SK-N-SH treated with all-trans-retinoic acid at 6 μM for 48 hours (cell line): ENCODE data around the gene EHD2.

ENCODE experiments used
- ARNTL ChIP-seq: fragments of 450-650 bp; formaldehyde crosslinking; IDR thresholded peaks from 2 replicates; pipeline ENCODE4 v1.5.0; 2020; ENCODE audit warnings: low read depth, mild to moderate bottlenecking, moderate library complexity, borderline replicate concordance
- RARB ChIP-seq: fragments of 250-450 bp; sonication (Bioruptor Pico); IDR thresholded peaks from 2 replicates; pipeline ENCODE4 v1.8.0; 2021; ENCODE audit warnings: mild to moderate bottlenecking, moderate library complexity
- TF ChIP-seq, protein P1 (sequence below): fragments of 250-450 bp; sonication (Bioruptor Pico); IDR thresholded peaks from 2 replicates; pipeline ENCODE4 v1.5.0; 2020; ENCODE audit warnings: mild to moderate bottlenecking, moderate library complexity
- TF ChIP-seq, protein P2 (sequence below): fragments of 250-450 bp; sonication (Bioruptor Pico); IDR thresholded peaks from 2 replicates; pipeline ENCODE4 v1.8.0; 2020; ENCODE audit warnings: mild to moderate bottlenecking, moderate library complexity, borderline replicate concordance

DNA sequence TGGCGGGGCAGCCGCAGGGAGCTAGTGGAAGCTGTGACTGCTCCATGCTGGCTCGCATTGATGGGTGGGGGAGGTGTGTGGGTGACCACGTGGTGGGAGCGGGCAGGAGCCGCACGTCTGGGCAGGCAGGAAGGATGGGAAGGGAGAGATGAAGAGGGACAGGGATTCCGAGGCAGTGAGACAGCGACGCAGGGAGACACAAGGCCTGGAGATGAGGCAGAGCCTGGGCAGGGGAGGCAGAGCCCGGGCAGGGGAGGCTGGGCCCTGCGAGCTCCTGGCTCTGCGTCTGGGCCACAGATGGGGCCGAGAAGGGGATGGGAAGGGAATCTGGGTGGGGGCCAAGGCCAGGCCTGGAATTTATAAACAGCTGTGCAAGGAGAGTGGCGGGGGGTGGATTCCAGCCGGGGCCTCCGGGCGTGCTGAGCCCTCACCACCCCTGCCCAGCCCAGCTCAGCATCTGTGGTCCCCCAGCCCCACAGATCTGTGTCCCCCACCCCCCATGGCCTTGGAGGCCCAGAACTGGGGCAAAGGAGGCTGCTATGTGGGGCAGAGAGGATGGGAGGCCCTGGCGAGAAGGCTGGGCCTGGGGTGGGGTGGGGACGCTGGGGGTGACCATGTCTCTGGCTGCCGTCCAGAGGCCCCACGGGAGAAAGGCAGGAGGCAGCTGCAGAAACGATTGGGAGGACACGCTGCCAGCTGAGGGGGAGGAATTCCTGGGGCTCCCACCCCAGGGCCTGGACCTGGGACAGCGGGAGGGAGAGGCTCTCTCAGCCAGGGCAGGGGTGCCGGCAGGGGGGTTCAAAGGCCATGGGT lies 6.0 kb downstream of the EHD2 start:
- TF ChIP-seq RARB (CRISPR knock-in tag) (no peak), ARNTL (CRISPR knock-in tag) (no peak)
- TF ChIP-seq, protein P1, sequence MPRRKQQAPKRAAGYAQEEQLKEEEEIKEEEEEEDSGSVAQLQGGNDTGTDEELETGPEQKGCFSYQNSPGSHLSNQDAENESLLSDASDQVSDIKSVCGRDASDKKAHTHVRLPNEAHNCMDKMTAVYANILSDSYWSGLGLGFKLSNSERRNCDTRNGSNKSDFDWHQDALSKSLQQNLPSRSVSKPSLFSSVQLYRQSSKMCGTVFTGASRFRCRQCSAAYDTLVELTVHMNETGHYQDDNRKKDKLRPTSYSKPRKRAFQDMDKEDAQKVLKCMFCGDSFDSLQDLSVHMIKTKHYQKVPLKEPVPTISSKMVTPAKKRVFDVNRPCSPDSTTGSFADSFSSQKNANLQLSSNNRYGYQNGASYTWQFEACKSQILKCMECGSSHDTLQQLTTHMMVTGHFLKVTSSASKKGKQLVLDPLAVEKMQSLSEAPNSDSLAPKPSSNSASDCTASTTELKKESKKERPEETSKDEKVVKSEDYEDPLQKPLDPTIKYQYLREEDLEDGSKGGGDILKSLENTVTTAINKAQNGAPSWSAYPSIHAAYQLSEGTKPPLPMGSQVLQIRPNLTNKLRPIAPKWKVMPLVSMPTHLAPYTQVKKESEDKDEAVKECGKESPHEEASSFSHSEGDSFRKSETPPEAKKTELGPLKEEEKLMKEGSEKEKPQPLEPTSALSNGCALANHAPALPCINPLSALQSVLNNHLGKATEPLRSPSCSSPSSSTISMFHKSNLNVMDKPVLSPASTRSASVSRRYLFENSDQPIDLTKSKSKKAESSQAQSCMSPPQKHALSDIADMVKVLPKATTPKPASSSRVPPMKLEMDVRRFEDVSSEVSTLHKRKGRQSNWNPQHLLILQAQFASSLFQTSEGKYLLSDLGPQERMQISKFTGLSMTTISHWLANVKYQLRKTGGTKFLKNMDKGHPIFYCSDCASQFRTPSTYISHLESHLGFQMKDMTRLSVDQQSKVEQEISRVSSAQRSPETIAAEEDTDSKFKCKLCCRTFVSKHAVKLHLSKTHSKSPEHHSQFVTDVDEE, result peak; percentile 67; the same call in 1 of the 2 replicates
- TF ChIP-seq, protein P2, sequence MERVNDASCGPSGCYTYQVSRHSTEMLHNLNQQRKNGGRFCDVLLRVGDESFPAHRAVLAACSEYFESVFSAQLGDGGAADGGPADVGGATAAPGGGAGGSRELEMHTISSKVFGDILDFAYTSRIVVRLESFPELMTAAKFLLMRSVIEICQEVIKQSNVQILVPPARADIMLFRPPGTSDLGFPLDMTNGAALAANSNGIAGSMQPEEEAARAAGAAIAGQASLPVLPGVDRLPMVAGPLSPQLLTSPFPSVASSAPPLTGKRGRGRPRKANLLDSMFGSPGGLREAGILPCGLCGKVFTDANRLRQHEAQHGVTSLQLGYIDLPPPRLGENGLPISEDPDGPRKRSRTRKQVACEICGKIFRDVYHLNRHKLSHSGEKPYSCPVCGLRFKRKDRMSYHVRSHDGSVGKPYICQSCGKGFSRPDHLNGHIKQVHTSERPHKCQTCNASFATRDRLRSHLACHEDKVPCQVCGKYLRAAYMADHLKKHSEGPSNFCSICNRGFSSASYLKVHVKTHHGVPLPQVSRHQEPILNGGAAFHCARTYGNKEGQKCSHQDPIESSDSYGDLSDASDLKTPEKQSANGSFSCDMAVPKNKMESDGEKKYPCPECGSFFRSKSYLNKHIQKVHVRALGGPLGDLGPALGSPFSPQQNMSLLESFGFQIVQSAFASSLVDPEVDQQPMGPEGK (CRISPR knock-in tag), result no peak
